ENCODE data around the gene EIF4G3. TPM values are rescaled to one million over a fixed set of nuclear protein-coding genes. Genes with fewer than 3 reads are reported as not detected.

The EIF4G3 gene
- polyA plus RNA-seq, 1 of the 3 experiments (the other 2 are of a cell fraction), result 32.0 TPM

- no peak for DNase-seq
- Histone ChIP-seq H3K27ac (ENCODE audit: low read depth in 2 of 2, low read length in 1 of 2) (no peak overlapping the region), H3K79me2 (ENCODE audit: insufficient read depth) (peaks cover 99% of the 10 kb centered on the region), H3K9me3 (no peaks in the 10 kb centered on the region), H2AFZ (ENCODE audit: low read depth) (no peak overlapping the region), H3K9me2 (no peaks in the 10 kb centered on the region), H3F3A (replicated peaks; ENCODE audit: insufficient read depth) (peaks cover 8% of the 10 kb centered on the region), H3K9ac (no peak overlapping the region), H3K4me2 (no peak overlapping the region), H3K27me3 (ENCODE audit: insufficient read depth) (no peaks in the 10 kb centered on the region), H4K20me1 (ENCODE audit: insufficient read depth) (peaks cover 32% of the 10 kb centered on the region; the same call in 1 of the 2 replicates), H3K36me3 (replicated peaks in 1 of 2; ENCODE audit: control insufficient read depth in 1 of 2, insufficient read depth in 2 of 2, low read length in 1 of 2) (peaks cover 0 to 24% of the 10 kb centered on the region in 2 experiments), H3K4me3 (ENCODE audit: low read depth in 2 of 2, low read length in 1 of 2) (no peak overlapping the region), H3K4me1 (ENCODE audit: control insufficient read depth in 1 of 2, insufficient read depth in 2 of 2, low read depth in 1 of 2, low read length in 1 of 2) (no peaks in the 10 kb centered on the region)
- ChIA-PET CTCF (interaction anchor here (2.3 kb wide), 1 partner anchor 31 kb away, joined by 6 read pairs; no protein-coding TSS in a partner anchor), POLR2A (no interaction called here)
- TF ChIP-seq YY1 (IDR thresholded peaks at IDR 0.05; ENCODE audit: low read depth) (no peak), TAF1 (IDR thresholded peaks at IDR 0.05; ENCODE audit: borderline replicate concordance, low read depth, low read length) (no peak), USF2 (IDR thresholded peaks at IDR 0.05; ENCODE audit: borderline replicate concordance, low read depth, low read length) (no peak), RXRA (IDR thresholded peaks at IDR 0.05; ENCODE audit: borderline replicate concordance, low read depth) (no peak), ZBTB33 (IDR thresholded peaks at IDR 0.05; ENCODE audit: borderline replicate concordance, low read depth) (no peak), CTCF (IDR thresholded peaks at IDR 0.05) (no peak), JUND (IDR thresholded peaks at IDR 0.05) (no peak), RAD21 (IDR thresholded peaks at IDR 0.05; ENCODE audit: low read length) (no peak), CHD2 (IDR thresholded peaks at IDR 0.05; ENCODE audit: low read length, partially characterized antibody) (no peak), EP300 (IDR thresholded peaks at IDR 0.05; ENCODE audit: borderline replicate concordance in 1 of 2, low read depth in 1 of 2, low read length in 1 of 2) (no peak), TCF12 (IDR thresholded peaks at IDR 0.05) (no peak), FOXJ3 (CRISPR knock-in tag; IDR thresholded peaks at IDR 0.05) (no peak), SIN3A (IDR thresholded peaks at IDR 0.05; ENCODE audit: borderline replicate concordance, low read depth, low read length) (no peak), POLR2AphosphoS5 (IDR thresholded peaks at IDR 0.05; ENCODE audit: low read depth, low read length) (no peak), NFIC (IDR thresholded peaks at IDR 0.05; ENCODE audit: borderline replicate concordance) (no peak)
- 93% methylated on average over 8 of the region's 8 CpGs for WGBS (ENCODE audit: low lambda C conversion rate)
Measured at GRCh38 chr1:21164266-21164665, 12.4 kb downstream of the EIF4G3 start.
